ENCODE measurements around the gene SLC25A24. TPM values are rescaled to one million over a fixed set of nuclear protein-coding genes. Genes with fewer than 3 reads are reported as not detected.

SLC25A24 gene
- total RNA-seq, 1 donor, result 20.0 TPM

- no peaks in the 10 kb centered on the region for H3K27me3 ChIP-seq (ENCODE audit: insufficient read depth, low read length)
- peaks cover 13% of the 10 kb centered on the region for H3K4me1 ChIP-seq (ENCODE audit: insufficient read depth, low read length)
- no peak overlapping the region for H3K4me3 ChIP-seq (ENCODE audit: low read length)
- no peaks in the 10 kb centered on the region for H3K9me3 ChIP-seq (ENCODE audit: low read depth, low read length)
Measured at GRCh38 chr1:108109295-108109973, 90.7 kb downstream of the SLC25A24 start.

DNA sequence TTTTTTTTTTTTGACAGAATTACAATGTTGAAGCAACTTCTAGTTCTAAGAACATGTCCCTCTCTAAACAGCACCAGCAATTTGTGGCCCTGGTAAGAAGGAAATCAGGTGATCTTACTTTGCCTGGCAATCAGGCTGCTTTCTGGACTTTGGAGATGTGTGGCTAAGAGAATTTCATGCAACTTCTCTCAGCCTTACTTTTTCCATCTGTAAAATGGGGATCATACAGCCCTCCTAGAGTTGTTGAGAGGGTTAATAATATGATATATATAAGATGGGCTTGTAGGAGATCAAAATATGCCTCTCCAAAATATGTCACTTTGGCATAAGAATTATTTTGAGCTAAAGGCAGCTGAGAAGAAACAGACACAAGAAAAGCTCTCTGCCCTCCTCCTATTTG lies 92.0 kb downstream of the SLC25A24 start:
- H3K4me3 ChIP-seq (ENCODE audit: low read length), result no peak overlapping the region
- H3K27me3 ChIP-seq (ENCODE audit: insufficient read depth, low read length), result no peaks in the 10 kb centered on the region

DNA sequence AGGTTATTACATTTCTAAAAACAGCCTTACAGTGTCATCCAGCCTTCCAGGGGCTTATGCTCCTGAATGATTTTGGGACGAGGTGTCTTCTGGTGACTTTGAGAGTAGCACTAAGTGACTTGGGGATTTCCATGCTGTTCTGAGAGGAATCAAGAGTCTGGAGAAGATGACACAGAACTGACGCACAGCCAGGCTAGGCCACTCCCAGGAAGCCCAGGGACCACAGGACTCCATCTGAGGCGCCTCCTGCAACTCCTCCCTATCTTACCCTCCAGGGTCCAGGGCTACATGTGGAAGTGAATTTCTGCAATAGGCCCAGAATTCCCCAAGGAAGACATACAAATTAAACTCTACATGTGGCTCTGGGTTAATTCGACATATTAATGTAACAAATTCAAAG lies 92.5 kb downstream of the SLC25A24 start:
- H3K27me3 ChIP-seq (ENCODE audit: insufficient read depth, low read length), result no peaks in the 10 kb centered on the region
- peaks cover 7% of the 10 kb centered on the region for H3K4me1 ChIP-seq (ENCODE audit: insufficient read depth, low read length)
- H3K9me3 ChIP-seq (ENCODE audit: low read depth, low read length), result no peaks in the 10 kb centered on the region
- H3K4me3 ChIP-seq (ENCODE audit: low read length), result no peak overlapping the region

More for the DNA sequence above, 92.0 kb downstream of the SLC25A24 start:
- Histone ChIP-seq H3K9me3 (ENCODE audit: low read depth, low read length) (no peaks in the 10 kb centered on the region), H3K4me1 (ENCODE audit: insufficient read depth, low read length) (peaks cover 7% of the 10 kb centered on the region)

DNA sequence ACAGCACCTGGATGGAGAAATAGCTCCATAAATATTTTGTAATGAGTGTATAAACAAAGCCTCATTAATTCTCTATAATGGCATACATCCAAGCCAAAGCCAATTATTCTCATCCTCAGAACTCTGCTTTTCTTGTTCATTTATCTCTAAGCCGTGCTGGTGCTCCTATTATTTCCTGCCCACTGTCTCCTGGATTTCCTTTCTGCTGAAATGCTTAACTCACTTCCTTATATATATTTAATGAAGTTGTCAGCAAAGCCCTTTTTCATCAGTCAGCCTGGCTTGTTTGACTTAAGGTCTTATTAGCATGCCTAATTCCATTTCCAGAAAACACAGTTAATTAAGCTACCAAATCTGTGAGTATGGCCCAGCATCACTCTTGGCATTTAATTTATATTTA lies 93.4 kb downstream of the SLC25A24 start:
- Histone ChIP-seq H3K27me3 (ENCODE audit: insufficient read depth, low read length) (no peaks in the 10 kb centered on the region), H3K4me3 (ENCODE audit: low read length) (no peak overlapping the region), H3K9me3 (ENCODE audit: low read depth, low read length) (no peaks in the 10 kb centered on the region), H3K4me1 (ENCODE audit: insufficient read depth, low read length) (peaks cover 7% of the 10 kb centered on the region)

DNA sequence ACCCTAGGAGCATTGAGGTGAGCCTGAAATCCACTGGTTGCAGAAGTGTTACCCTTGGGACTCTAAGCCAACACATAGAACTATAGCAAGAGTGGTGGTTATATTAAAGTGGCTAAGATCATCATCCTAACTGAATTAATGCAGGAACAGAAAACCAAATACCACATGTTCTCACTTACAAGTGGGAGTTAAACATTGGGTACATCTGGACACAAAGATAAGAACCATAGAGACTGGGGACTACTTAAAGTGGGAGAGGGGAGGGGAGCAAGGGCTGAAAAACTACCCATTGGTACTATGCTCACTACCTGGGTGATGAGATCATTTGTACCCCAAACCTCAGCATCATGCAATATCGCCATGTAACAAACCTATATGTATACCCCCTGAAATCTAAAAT lies 100.0 kb downstream of the SLC25A24 start:
- Histone ChIP-seq H3K9me3 (ENCODE audit: low read depth, low read length) (no peaks in the 10 kb centered on the region), H3K4me3 (ENCODE audit: low read length) (no peak overlapping the region), H3K4me1 (ENCODE audit: insufficient read depth, low read length) (no peaks in the 10 kb centered on the region), H3K27me3 (ENCODE audit: insufficient read depth, low read length) (no peaks in the 10 kb centered on the region)

- Histone ChIP-seq H3K9me3 (ENCODE audit: low read depth, low read length) (no peaks in the 10 kb centered on the region), H3K27me3 (ENCODE audit: insufficient read depth, low read length) (no peaks in the 10 kb centered on the region), H3K4me1 (ENCODE audit: insufficient read depth, low read length) (no peaks in the 10 kb centered on the region), H3K4me3 (ENCODE audit: low read length) (no peak overlapping the region)
Measured at GRCh38 chr1:108097018-108097417, 103.1 kb downstream of the SLC25A24 start.

GRCh38 chr1:108096089-108096488 lies 104.1 kb downstream of the SLC25A24 start:
- Histone ChIP-seq H3K27me3 (ENCODE audit: insufficient read depth, low read length) (no peaks in the 10 kb centered on the region), H3K4me1 (ENCODE audit: insufficient read depth, low read length) (no peaks in the 10 kb centered on the region), H3K4me3 (ENCODE audit: low read length) (no peak overlapping the region), H3K9me3 (ENCODE audit: low read depth, low read length) (no peaks in the 10 kb centered on the region)

DNA sequence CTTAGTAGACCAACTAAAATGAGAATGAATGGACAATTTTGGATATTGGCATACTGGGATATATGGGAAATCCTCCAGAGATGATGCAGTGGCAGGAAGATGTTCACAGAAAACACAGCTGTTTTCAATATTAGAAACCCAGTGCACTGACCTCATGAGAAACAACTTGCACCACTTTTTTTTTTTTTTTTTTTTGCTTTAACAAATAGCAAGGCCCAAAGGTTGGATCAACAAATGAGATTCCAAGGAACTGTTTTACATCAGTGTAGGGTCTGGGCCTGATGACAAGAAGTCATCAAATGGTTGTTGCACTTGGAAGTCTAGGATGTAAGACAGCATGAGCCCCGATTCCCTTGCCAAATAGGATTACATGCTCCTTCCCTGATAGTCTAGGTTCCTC lies 110.7 kb downstream of the SLC25A24 start:
- Histone ChIP-seq H3K4me1 (ENCODE audit: insufficient read depth, low read length) (no peaks in the 10 kb centered on the region), H3K9me3 (ENCODE audit: low read depth, low read length) (no peaks in the 10 kb centered on the region), H3K4me3 (ENCODE audit: low read length) (no peak overlapping the region), H3K27me3 (ENCODE audit: insufficient read depth, low read length) (no peaks in the 10 kb centered on the region)

- Histone ChIP-seq H3K4me1 (ENCODE audit: insufficient read depth, low read length) (peaks cover 28% of the 10 kb centered on the region), H3K27me3 (ENCODE audit: insufficient read depth, low read length) (no peaks in the 10 kb centered on the region), H3K9me3 (ENCODE audit: low read depth, low read length) (no peaks in the 10 kb centered on the region), H3K4me3 (ENCODE audit: low read length) (no peak overlapping the region)
Measured at GRCh38 chr1:108085628-108086027, 114.5 kb downstream of the SLC25A24 start.

DNA sequence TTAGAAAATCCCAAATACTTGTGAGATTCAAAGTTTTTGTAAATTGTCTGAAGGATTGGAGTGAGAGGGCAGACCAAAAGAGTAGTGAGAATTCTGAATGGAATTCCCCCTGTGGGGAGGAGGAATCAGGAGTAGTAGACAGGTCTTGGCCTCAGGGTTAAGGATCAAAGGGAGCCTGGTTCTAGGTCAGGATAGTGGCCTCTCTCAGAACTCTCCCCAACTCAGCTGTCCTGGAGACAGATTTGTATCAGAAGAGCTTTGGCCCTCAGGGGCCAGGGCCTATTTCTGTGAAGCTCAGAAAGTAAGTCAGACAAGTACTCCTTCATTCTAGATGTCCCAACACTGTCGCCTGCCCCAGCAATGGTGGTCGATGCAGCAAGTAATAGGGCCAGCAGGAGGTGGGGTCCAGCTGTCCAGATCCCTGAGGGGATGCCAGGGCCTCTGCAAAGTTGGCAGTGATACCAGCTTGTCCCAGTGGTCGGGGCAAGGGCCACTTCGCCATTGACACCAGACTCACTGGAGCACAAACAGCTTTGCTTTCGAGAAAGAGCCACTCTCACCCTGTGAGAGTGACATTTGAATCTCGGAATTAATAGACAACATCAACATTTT lies 115.2 kb downstream of the SLC25A24 start:
- Histone ChIP-seq H3K27me3 (ENCODE audit: insufficient read depth, low read length) (no peaks in the 10 kb centered on the region), H3K4me1 (ENCODE audit: insufficient read depth, low read length) (peaks cover 34% of the 10 kb centered on the region), H3K9me3 (ENCODE audit: low read depth, low read length) (no peaks in the 10 kb centered on the region), H3K4me3 (ENCODE audit: low read length) (no peak overlapping the region)

Other genes with a start within 250 kb of the SLC25A24 start
- 41.1 TPM for gene VAV3, start 235.2 kb downstream of the SLC25A24 start, total RNA-seq
- not detected for gene NBPF4, start 43.7 kb upstream of the SLC25A24 start, total RNA-seq
- gene NBPF6, start 250.0 kb upstream of the SLC25A24 start, total RNA-seq, result not detected

Measured in mononuclear cell (primary cell).